ENCODE results near the gene GRK6. TPM values are rescaled to one million over a fixed set of nuclear protein-coding genes. Genes with fewer than 3 reads are reported as not detected.

The GRK6 gene
- total and polyA plus RNA-seq, 9 of the 15 experiments (the other 6 are each of a cell fraction or from before 2014, with no cell fraction given): 0.63 to 122 (median 44.5) TPM

DNA sequence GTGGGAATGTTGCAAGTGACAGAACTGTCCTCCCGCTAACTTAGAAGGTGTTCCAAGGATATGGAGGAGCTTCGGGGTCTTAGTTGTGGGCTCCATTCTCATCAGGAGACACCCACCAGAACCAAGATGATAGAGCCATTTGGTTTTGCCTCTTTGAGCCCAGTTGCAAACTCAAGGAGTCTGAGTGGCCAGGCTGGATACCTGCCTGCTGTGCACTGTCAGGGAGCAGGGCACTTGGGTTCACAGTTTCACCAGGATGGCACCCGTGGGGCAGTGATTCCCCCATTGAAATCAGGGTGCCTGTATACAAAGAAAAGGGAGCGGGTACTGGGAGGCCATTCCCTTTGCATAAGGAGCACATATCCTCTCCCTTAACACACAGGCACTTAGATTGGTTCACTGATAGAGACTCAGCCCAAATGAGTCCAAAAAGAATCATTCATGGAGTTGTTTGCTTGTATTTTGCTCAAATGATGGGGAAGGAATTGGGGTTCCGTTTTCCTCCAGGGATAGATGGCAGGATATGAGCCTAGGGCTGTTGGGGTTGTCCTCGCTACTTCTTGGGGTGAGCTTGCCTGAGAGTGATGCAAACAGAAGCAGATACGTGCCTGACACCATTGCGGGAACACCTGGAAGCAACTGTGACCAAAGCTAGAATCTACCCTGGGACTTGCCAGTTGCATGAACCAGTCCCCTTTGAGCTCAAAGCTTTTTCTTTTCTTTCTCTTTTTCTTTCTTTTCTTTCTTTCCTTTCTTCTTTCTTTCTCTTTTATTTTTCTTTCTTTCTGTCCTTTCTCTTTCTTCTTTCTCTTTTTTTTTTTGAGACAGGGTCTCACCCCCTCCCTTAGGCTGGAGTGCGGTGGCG, 18.8 kb downstream of the GRK6 start:
- DNase-seq (ENCODE audit: extremely low read depth in 1 of 4, low spot score in 3 of 4) (no peak), ATAC-seq (no peak), FAIRE-seq (peak; percentile 76)
- H3K4me3 ChIP-seq: no peak overlapping the region
- peaks cover 29% of the 10 kb centered on the region; the same call in 1 of the 2 replicates for H4K20me1 ChIP-seq (replicated peaks; ENCODE audit: control insufficient read depth, insufficient read depth, low read length)
- no TSS peak for BruUV-seq (replicated peaks)
- H3K4me1 ChIP-seq (replicated peaks in 1 of 2; ENCODE audit: control insufficient read depth in 2 of 2, insufficient read depth in 2 of 2, low read length in 2 of 2): peaks cover 19 to 61% of the 10 kb centered on the region in 2 experiments
- no peak overlapping the region; the same call in 2 of the 3 replicates for H3K27ac ChIP-seq (ENCODE audit: extremely low read depth, low read depth, low read length)
- ChIA-PET CTCF (ENCODE audit: low intra/inter-chr PET ratio) (interaction anchor here (0.9 kb wide), 1 partner anchor 55 kb away, joined by 3 read pairs; no protein-coding TSS in a partner anchor), POLR2A (interaction anchor here (0.6 to 11.8 kb wide), 13 partner anchors 8 to 1275 kb away, joined by 3 to 210 read pairs (median 4); partner anchors contain the start of gene GRK6)
- peaks cover 30% of the 10 kb centered on the region; the same call in 2 of the 3 replicates for H3K36me3 ChIP-seq (ENCODE audit: control insufficient read depth, insufficient read depth, low read length)
- no peak overlapping the region for H3K4me2 ChIP-seq (ENCODE audit: insufficient read depth, low read length)
- in situ Hi-C loops (cut with MboI) (loop anchor here (5.0 kb wide), 1 partner anchor 53 kb away; no protein-coding TSS in a partner anchor), intact Hi-C loops (cut with micrococcal nuclease) (loop anchor here (1.0 kb wide), 1 partner anchor 127 kb away; no protein-coding TSS in a partner anchor)
- H3K9me1 ChIP-seq (ENCODE audit: control insufficient read depth, insufficient read depth, low read length): peaks cover 3% of the 10 kb centered on the region
- 32% methylated on average over 8 of the region's 10 CpGs for WGBS (ENCODE audit: insufficient coverage, low coverage, missing lambda C conversion rate)
- H3K9ac ChIP-seq (ENCODE audit: insufficient read depth in 1 of 2, low read depth in 2 of 2, low read length in 2 of 2): peak overlapping the region in 1 of 2 experiments; percentile 95; a peak in 1 of 4 replicates
- H2AFZ ChIP-seq (ENCODE audit: low read depth, low read length): no peak overlapping the region
- H3K9me3 ChIP-seq (replicated peaks; ENCODE audit: control insufficient read depth, insufficient read depth, low read depth, low read length): no peaks in the 10 kb centered on the region
- no peaks in the 10 kb centered on the region for H3K79me2 ChIP-seq (ENCODE audit: control insufficient read depth, insufficient read depth, low read length)
- H3K27me3 ChIP-seq (ENCODE audit: control insufficient read depth in 2 of 2, insufficient read depth in 2 of 2, low read length in 2 of 2): no peaks in the 10 kb centered on the region
- no peak for TF ChIP-seq BRD4 (IDR thresholded peaks at IDR 0.05)
- TF ChIP-seq RAD21 (CRISPR knock-in tag; conservative IDR thresholded peaks at IDR 0.05 in 1 of 2, IDR thresholded peaks at IDR 0.05 in 1 of 2): no peak
- TF ChIP-seq RBM39 (optimal IDR thresholded peaks at IDR 0.05; ENCODE audit: low read depth, low read length): peak; percentile 20
- peak; percentile 59 for TF ChIP-seq POLR2B (IDR thresholded peaks at IDR 0.05; ENCODE audit: low read depth, partially characterized antibody)
- 0 out of 2 replicates have a peak, but pooled peaks have one; percentile 31 for TF ChIP-seq NBN (IDR thresholded peaks at IDR 0.05; ENCODE audit: low read depth)
- 0 out of 2 replicates have a peak, but pooled peaks have one; percentile 34 for TF ChIP-seq MTA2 (IDR thresholded peaks at IDR 0.05; ENCODE audit: low read depth)
- peak; percentile 34 for TF ChIP-seq SUPT5H (IDR thresholded peaks at IDR 0.05)
- TF ChIP-seq GABPB1 (CRISPR knock-in tag; IDR thresholded peaks at IDR 0.05): peak; percentile 7; the same call in 1 of the 2 replicates
- TF ChIP-seq MTA1 (IDR thresholded peaks at IDR 0.05; ENCODE audit: borderline replicate concordance): 0 out of 2 replicates have a peak, but pooled peaks have one; percentile 19
- TF ChIP-seq SP1 (CRISPR knock-in tag; IDR thresholded peaks at IDR 0.05): peak; percentile 18; the same call in 1 of the 2 replicates
- TF ChIP-seq GATA2 (CRISPR knock-in tag; IDR thresholded peaks at IDR 0.05): peak; percentile 73
- peak; percentile 23 for TF ChIP-seq SIRT6 (IDR thresholded peaks at IDR 0.05; ENCODE audit: low read depth, low read length)
- no peak for TF ChIP-seq ZNF740 (CRISPR knock-in tag; IDR thresholded peaks at IDR 0.05)
- no peak for TF ChIP-seq ZNF740 (tag; IDR thresholded peaks at IDR 0.05)
- TF ChIP-seq XRCC5 (IDR thresholded peaks at IDR 0.05; ENCODE audit: low read depth, low read length): peak; percentile 56; the same call in 1 of the 2 replicates
- TF ChIP-seq, protein P1, sequence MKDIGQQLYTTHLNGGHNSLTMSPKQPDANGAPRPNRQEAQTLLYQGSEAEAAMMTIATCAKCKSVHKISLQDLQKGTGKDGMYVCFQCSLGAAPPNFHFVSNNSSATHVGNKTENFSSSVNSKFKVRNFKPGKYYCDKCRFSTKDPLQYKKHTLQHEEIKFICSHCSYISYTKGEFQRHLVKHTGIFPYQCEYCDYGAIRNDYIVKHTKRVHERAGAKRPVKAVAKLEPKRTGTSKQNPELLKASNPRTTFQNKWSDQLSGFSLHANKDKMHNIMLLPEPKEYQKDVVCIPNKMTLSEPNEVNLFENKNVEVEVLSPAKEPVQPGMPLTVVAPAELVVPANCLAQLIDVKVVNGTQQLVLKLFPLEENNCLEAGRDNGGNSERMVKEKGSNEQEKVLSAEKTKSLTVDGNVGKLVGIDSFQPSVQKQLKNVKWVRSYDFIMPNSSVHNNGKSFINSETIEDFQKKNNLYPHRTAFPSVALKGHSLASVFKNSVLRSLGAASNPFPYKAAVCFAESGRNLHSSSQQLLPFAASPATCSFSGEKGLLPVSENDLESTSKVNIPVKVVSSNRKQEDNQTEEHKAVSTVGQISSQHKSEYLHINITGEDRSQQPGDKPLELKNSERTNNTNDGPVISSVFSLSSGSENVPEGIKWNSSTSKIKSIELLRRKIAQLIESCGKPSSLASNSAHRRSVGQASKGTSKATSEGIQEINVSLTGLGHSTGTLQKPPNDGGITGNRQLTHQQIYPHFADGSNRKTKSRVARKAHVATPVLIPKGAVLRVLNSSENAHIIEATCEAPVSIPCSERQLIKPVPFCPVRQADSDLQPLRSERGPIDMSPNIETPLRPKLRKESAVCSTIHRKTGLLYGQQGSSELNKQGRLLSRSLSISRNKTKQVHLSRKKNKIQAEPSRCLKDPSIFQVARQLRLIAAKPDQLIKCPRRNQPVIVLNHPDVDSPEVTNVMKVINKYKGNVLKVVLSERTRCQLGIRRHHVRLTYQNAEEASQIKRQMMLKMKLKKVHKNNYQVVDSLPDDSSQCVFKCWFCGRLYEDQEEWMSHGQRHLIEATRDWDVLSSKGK (CRISPR knock-in tag; IDR thresholded peaks at IDR 0.05): no peak
- peak; percentile 10 for TF ChIP-seq POLR2A (conservative IDR thresholded peaks at IDR 0.05)
- TF ChIP-seq EP400 (IDR thresholded peaks at IDR 0.05): no peak

Data from K562 (cell line).